Left lung (tissue), 10 donors: ENCODE data around the gene MROH7. TPM values are rescaled to one million over a fixed set of nuclear protein-coding genes. Genes with fewer than 3 reads are reported as not detected.

Experiments
- ATAC-seq: fragments of 200-7000 bp; cut with Tn5 transposase; one replicate; pipeline ENCODE4 v1.9.1; 2020; ENCODE audit warnings: moderate library complexity
- DNase-seq, 4 donors: peaks; one replicate each; pipeline ENCODE4 v3.0.0-alpha.2; 2013 to 2020
- H3K27ac ChIP-seq, 2 donors: fragments of 200-600 bp; sonication (generic) in 1 of 2; one replicate each; pipeline versions ENCODE4 v1.5.0 to v1.8.0; 2020 to 2021
- H3K27me3 ChIP-seq, 2 donors: fragments of 200-600 bp; sonication (generic) in 1 of 2; one replicate each; pipeline versions ENCODE4 v1.5.0 to v1.8.0; 2020 to 2021
- H3K36me3 ChIP-seq, 2 donors: fragments of 200-600 bp; sonication (generic) in 1 of 2; one replicate each; pipeline versions ENCODE4 v1.5.0 to v1.8.0; 2020 to 2021
- H3K4me1 ChIP-seq, 2 donors: fragments of 200-600 bp; one replicate each; pipeline ENCODE4 v1.8.0; 2021
- H3K4me3 ChIP-seq, 2 donors: fragments of 200-600 bp; sonication (generic) in 1 of 2; one replicate each; pipeline versions ENCODE4 v1.5.0 to v1.8.0; 2020 to 2021; ENCODE audit warnings: mild to moderate bottlenecking in 1 of 2
- H3K9me3 ChIP-seq, 2 donors: fragments of 200-600 bp; sonication (generic) in 1 of 2; one replicate each; pipeline versions ENCODE4 v1.5.0 to v1.8.0; 2020 to 2021
- intact Hi-C, 2 donors: fragments of 100-400 bp; cut with DNase I; formaldehyde crosslinking; loops; one replicate each; pipeline versions ENCODE4 v1.11.2 to v1.14.2; 2022
- polyA plus RNA-seq, 6 donors: library from polyadenylated mRNA; unstranded; fragments of 120-200 nt; gene quantifications; one replicate each; pipeline ENCODE4 v1.2.1, GENCODE V29; 2013; ENCODE audit not compliant: insufficient read length in 6 of 6
- total RNA-seq, 2 donors: library from RNA; stranded (reverse); fragmentation: NEBNext Ultra II Directional; extraction: Animal tissue kit (Norgen Biotek cat#: 25700); gene quantifications; one replicate each; pipeline ENCODE4 v1.2.1, GENCODE V29; 2021
- TF ChIP-seq, protein P1 (sequence below), 2 donors: fragments of 200-600 bp; sonication (generic) in 1 of 2; IDR thresholded peaks; one replicate each; pipeline versions ENCODE4 v1.5.0 to v1.8.0; 2021; ENCODE audit warnings: antibody characterized with exemption in 2 of 2
- donor health status: DM: no; HTN: yes; CAD: no.
- donor health status: DM: no; HTN: no; CAD: no.

Gene MROH7
- total and polyA plus RNA-seq, 8 donors = 0.70 to 16.2 (median 12.8) TPM

- no peaks in the 10 kb centered on the region for H3K36me3 ChIP-seq
- H3K4me1 ChIP-seq = no peaks in the 10 kb centered on the region
- DNase-seq (no peak), ATAC-seq (no peak)
- intact Hi-C loops = loop anchor here in 1 of 2 donors (10.0 kb wide), 1 partner anchor 135 kb away; no protein-coding TSS in a partner anchor
- no peaks in the 10 kb centered on the region for H3K9me3 ChIP-seq
- no peaks in the 10 kb centered on the region for H3K27me3 ChIP-seq
- TF ChIP-seq, protein P1, sequence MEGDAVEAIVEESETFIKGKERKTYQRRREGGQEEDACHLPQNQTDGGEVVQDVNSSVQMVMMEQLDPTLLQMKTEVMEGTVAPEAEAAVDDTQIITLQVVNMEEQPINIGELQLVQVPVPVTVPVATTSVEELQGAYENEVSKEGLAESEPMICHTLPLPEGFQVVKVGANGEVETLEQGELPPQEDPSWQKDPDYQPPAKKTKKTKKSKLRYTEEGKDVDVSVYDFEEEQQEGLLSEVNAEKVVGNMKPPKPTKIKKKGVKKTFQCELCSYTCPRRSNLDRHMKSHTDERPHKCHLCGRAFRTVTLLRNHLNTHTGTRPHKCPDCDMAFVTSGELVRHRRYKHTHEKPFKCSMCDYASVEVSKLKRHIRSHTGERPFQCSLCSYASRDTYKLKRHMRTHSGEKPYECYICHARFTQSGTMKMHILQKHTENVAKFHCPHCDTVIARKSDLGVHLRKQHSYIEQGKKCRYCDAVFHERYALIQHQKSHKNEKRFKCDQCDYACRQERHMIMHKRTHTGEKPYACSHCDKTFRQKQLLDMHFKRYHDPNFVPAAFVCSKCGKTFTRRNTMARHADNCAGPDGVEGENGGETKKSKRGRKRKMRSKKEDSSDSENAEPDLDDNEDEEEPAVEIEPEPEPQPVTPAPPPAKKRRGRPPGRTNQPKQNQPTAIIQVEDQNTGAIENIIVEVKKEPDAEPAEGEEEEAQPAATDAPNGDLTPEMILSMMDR (IDR thresholded peaks at IDR 0.05) = no peak
- no peak overlapping the region for H3K27ac ChIP-seq
- no peak overlapping the region for H3K4me3 ChIP-seq
These were observed 38.1 kb downstream of the MROH7 start for GRCh38 chr1:54679706-54680105.

GRCh38 chr1:54680387-54680786 is 38.8 kb downstream of the MROH7 start:
- Histone ChIP-seq H3K27me3 (no peaks in the 10 kb centered on the region), H3K9me3 (no peaks in the 10 kb centered on the region), H3K27ac (no peak overlapping the region), H3K4me1 (no peaks in the 10 kb centered on the region), H3K36me3 (no peaks in the 10 kb centered on the region), H3K4me3 (no peak overlapping the region)
- TF ChIP-seq, protein P1 (IDR thresholded peaks at IDR 0.05) = no peak
- ATAC-seq = no peak
- DNase-seq = no peak
- intact Hi-C loops = no loop called here

DNA sequence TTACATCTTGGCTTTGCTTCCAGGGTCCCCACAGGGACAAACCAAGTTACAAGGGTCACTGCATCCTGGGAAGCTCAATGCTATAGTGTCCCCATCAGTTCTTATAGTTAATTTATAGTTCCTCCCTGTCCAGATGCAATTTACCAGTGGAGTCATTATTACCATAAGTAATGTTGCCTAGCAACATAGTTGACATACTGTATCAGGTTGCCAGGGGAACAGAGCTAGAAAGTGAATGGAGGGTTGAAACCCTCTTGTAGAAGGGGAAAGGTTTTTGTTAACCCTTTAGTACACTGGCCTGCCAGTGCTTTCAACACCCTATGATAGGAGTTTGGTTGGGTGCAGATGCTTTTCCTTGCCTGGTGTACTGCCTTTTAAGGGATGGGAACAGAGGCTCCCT is 39.8 kb downstream of the MROH7 start:
- no peaks in the 10 kb centered on the region for H3K27me3 ChIP-seq
- no peaks in the 10 kb centered on the region for H3K4me1 ChIP-seq
- no peak overlapping the region for H3K27ac ChIP-seq
- TF ChIP-seq, protein P1 (IDR thresholded peaks at IDR 0.05) = no peak
- H3K36me3 ChIP-seq = no peaks in the 10 kb centered on the region
- H3K4me3 ChIP-seq = no peak overlapping the region
- ATAC-seq (no peak), DNase-seq (peak in 1 of 4 donors; percentile 28)
- no peaks in the 10 kb centered on the region for H3K9me3 ChIP-seq
- intact Hi-C loops = no loop called here

- Histone ChIP-seq H3K27ac (no peak overlapping the region), H3K27me3 (no peaks in the 10 kb centered on the region), H3K4me1 (no peaks in the 10 kb centered on the region), H3K36me3 (no peaks in the 10 kb centered on the region), H3K4me3 (no peak overlapping the region), H3K9me3 (no peaks in the 10 kb centered on the region)
- DNase-seq = no peak
- TF ChIP-seq, protein P1 (IDR thresholded peaks at IDR 0.05) = no peak
- ATAC-seq = no peak
- intact Hi-C loops = no loop called here
These were observed 41.9 kb downstream of the MROH7 start for GRCh38 chr1:54683453-54683852.

DNA sequence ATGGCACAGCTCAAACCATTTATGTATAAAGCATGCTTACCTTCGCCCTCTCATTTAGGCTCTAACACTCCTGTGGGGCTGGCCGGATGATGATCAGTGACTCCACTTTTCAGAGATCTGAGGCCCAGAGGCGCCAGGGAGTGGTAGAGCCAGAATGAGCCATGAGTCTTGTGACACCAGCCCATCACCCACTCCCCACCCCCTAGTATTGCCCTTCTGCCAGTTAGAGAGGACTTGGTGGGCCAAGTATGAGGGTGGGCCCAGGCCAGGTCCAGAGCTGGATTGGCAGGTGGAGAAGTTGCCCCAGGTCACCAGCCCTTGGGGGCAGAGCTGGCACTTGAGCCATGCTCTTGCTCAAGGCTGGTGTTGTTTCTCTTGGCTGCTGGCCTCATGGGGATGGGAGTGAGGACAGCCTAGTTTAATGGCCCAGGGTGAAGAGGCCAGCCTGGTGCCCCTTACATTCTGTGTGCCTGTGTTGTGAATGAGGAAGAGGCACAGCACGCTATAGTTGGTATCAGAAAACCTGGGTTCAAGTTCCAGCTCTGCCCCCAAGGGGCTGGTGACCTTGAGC is 43.8 kb downstream of the MROH7 start:
- Histone ChIP-seq H3K4me1 (no peaks in the 10 kb centered on the region), H3K9me3 (no peaks in the 10 kb centered on the region), H3K27ac (no peak overlapping the region), H3K27me3 (no peaks in the 10 kb centered on the region), H3K4me3 (no peak overlapping the region), H3K36me3 (no peaks in the 10 kb centered on the region)
- DNase-seq (no peak), ATAC-seq (no peak)
- TF ChIP-seq, protein P1 (IDR thresholded peaks at IDR 0.05) = no peak
- intact Hi-C loops = no loop called here
